Adrenal gland (tissue), 5 donors: ENCODE results near the gene PCED1B.

Source experiments
- CTCF ChIP-seq, 6 experiments: fragments of 450-650 bp in 4 of 6; fragments of 200-600 bp in 2 of 6; sonication (generic) in 1 of 6; IDR thresholded peaks; 1 replicate in 5 of 6; 2 replicates in 1 of 6; pipeline versions ENCODE4 v1.5.1 to v1.8.0; 2016 to 2021; ENCODE audit warnings: antibody characterized with exemption in 6 of 6, mild to moderate bottlenecking in 2 of 6, moderate library complexity in 1 of 6
- POLR2A ChIP-seq, 2 donors: fragments of 450-650 bp; IDR thresholded peaks; one replicate each; pipeline ENCODE4 v1.6.1; 2017; ENCODE audit warnings: antibody characterized with exemption in 2 of 2, mild to moderate bottlenecking in 2 of 2, moderate library complexity in 1 of 2
- donor health status: DM: no; HTN: no; CAD: no.

- TF ChIP-seq POLR2A (IDR thresholded peaks at IDR 0.05) (no peak), CTCF (IDR thresholded peaks at IDR 0.05) (peak; percentile 31 to 84 (median 69))
Measured at GRCh38 chr12:47032644-47033043, 46.8 kb upstream of the PCED1B start.
